Daoy (cell line): ENCODE results near the gene C22orf42. TPM values are rescaled to one million over a fixed set of nuclear protein-coding genes. Genes with fewer than 3 reads are reported as not detected.
A peak's percentile ranks its signal among the peaks of the same experiment; 100 is the strongest.
"Not testable (repeated sequence)": the region's sequence is repeated elsewhere in the genome, so short reads cannot be mapped to it uniquely, and the experiment has no call there.

Experiments
- DNase-seq: peaks from one replicate; pipeline ENCODE4 v3.0.0-alpha.2; 2015; ENCODE audit warnings: low read depth
- total RNA-seq: library from RNA; depleted of rRNA; stranded (reverse); fragments of >200 nt; shearing (Covaris generic); gene quantifications from 2 replicates; pipeline ENCODE4 v1.2.3, GENCODE V29; 2014; rRNA removed

C22orf42 gene
- total RNA-seq, 1 experiment from 2014 or later = not detected

GRCh38 chr22:32135958-32136357 lies 23.1 kb downstream of the C22orf42 start:
- DNase-seq = peak; percentile 92

- not testable (repeated sequence) for DNase-seq
Observed at GRCh38 chr22:32134796-32135195, 24.3 kb downstream of the C22orf42 start.

- no peak for DNase-seq
Observed at GRCh38 chr22:32132783-32133182, 26.3 kb downstream of the C22orf42 start.

- DNase-seq = no peak
Observed at GRCh38 chr22:32132126-32132525, 27.0 kb downstream of the C22orf42 start.

- no peak for DNase-seq
Observed at GRCh38 chr22:32130464-32130863, 28.6 kb downstream of the C22orf42 start.

- peak; percentile 23 for DNase-seq
Observed at GRCh38 chr22:32127904-32128303, 31.2 kb downstream of the C22orf42 start.

GRCh38 chr22:32123657-32124056 lies 35.4 kb downstream of the C22orf42 start:
- no peak for DNase-seq

GRCh38 chr22:32122899-32123298 lies 36.2 kb downstream of the C22orf42 start:
- DNase-seq = no peak

GRCh38 chr22:32120603-32121002 lies 38.5 kb downstream of the C22orf42 start:
- no peak for DNase-seq

GRCh38 chr22:32119568-32120235 lies 39.4 kb downstream of the C22orf42 start:
- no peak for DNase-seq

- DNase-seq = no peak
Observed at GRCh38 chr22:32112380-32112779, 46.7 kb downstream of the C22orf42 start.

GRCh38 chr22:32106930-32107329 lies 52.2 kb downstream of the C22orf42 start:
- peak; percentile 23 for DNase-seq

- DNase-seq = no peak
Observed at GRCh38 chr22:32103658-32104315, 55.3 kb downstream of the C22orf42 start.

GRCh38 chr22:32100711-32101110 lies 58.4 kb downstream of the C22orf42 start:
- no peak for DNase-seq

Other genes starting within 250 kb of the C22orf42 start
- 195 and 222 TPM in 2 replicates for gene YWHAH, start 214.8 kb downstream of the C22orf42 start, total RNA-seq
- not detected in 2 replicates for gene SLC5A1, start 116.0 kb downstream of the C22orf42 start, total RNA-seq
- not detected in 2 replicates for gene RFPL2, start 45.8 kb upstream of the C22orf42 start, total RNA-seq
- not detected in 2 replicates for gene SLC5A4, start 96.0 kb upstream of the C22orf42 start, total RNA-seq
- gene RFPL3, start 198.6 kb upstream of the C22orf42 start, total RNA-seq = not detected in 2 replicates